Stimulated activated naive CD8-positive, alpha-beta T cell treated with anti-CD3 and anti-CD28 coated beads, Interleukin-15, Interleukin-2, amounts not matched to agents 100 ng/mL and 50 ng/mL, for 24 hours (primary cell): ENCODE results near the gene BPIFB3.
"Not testable (repeated sequence)": the region's sequence is repeated elsewhere in the genome, so short reads cannot be mapped to it uniquely, and the experiment has no call there.

Experiments used
- H3K27ac Mint-ChIP-seq: one replicate; pipeline ENCODE4 v1.8.0; 2021; ENCODE audit warnings: mild to moderate bottlenecking, mixed read lengths
- H3K27me3 Mint-ChIP-seq: one replicate; pipeline ENCODE4 v1.8.0; 2021; ENCODE audit warnings: mixed read lengths
- H3K36me3 Mint-ChIP-seq: one replicate; pipeline ENCODE4 v1.8.0; 2021; ENCODE audit warnings: low read depth, mixed read lengths
- H3K4me1 Mint-ChIP-seq: one replicate; pipeline ENCODE4 v1.8.0; 2021; ENCODE audit warnings: low read depth, mixed read lengths
- H3K4me3 Mint-ChIP-seq: one replicate; pipeline ENCODE4 v1.8.0; 2021; ENCODE audit warnings: mild to moderate bottlenecking, mixed read lengths
- H3K9me3 Mint-ChIP-seq: one replicate; pipeline ENCODE4 v1.8.0; 2021; ENCODE audit warnings: mixed read lengths

The BPIFB3 gene

GRCh38 chr20:33122297-33122696 is 68.6 kb downstream of the BPIFB3 start:
- not testable (repeated sequence) for H3K36me3 Mint-ChIP-seq, H3K4me3 Mint-ChIP-seq, H3K27ac Mint-ChIP-seq, H3K9me3 Mint-ChIP-seq
- H3K27me3 Mint-ChIP-seq: peaks cover 12% of the 10 kb centered on the region
- peaks cover 12% of the 10 kb centered on the region for H3K4me1 Mint-ChIP-seq
